Measurements from ENCODE around the gene DLEC1.
"Not testable (repeated sequence)": the region's sequence is repeated elsewhere in the genome, so short reads cannot be mapped to it uniquely, and the experiment has no call there.

Gene DLEC1

DNA sequence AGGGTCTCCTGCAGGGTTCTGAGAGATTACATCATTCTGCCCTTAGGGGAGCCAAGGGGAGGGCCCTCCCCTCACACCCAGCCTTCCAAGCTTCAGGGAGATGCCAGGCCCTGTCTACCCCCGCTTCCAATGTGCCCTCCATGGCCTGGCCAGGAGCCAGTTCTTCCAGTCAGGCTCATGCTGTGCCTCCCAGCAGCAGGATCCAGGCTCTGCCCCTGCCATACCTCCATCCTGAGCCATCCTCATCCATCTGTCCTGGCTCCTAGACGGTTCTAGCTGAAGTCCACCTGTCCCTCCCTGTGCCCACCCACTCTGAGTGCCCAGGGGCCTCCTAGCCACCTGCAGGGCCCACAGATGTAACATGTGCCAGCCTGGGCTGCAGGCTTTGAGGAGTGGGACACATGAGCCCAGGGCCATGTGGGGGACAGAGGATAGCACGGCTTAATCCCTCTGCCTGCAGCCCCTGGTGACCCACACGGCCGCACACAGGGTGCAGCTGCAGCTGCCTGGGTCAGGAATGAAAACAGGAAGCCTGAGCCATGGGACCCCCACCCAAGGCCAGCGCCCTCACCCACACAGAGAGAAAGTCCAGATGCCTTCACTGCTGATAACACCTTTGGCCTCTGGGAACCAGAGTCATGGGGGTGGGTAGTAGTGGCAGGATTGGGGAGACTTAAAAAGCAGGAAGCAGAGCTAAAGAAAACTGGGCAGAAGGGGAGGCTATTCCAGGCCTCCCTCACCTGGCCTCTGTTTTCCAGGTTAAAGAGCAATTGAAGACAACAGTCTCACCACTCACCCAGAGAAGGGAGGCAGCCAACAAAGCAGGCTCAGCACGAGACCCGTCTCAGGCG, 21.3 kb upstream of the DLEC1 start:
- no peak for DNase-seq (ENCODE audit: low read depth in 2 of 2)

DNA sequence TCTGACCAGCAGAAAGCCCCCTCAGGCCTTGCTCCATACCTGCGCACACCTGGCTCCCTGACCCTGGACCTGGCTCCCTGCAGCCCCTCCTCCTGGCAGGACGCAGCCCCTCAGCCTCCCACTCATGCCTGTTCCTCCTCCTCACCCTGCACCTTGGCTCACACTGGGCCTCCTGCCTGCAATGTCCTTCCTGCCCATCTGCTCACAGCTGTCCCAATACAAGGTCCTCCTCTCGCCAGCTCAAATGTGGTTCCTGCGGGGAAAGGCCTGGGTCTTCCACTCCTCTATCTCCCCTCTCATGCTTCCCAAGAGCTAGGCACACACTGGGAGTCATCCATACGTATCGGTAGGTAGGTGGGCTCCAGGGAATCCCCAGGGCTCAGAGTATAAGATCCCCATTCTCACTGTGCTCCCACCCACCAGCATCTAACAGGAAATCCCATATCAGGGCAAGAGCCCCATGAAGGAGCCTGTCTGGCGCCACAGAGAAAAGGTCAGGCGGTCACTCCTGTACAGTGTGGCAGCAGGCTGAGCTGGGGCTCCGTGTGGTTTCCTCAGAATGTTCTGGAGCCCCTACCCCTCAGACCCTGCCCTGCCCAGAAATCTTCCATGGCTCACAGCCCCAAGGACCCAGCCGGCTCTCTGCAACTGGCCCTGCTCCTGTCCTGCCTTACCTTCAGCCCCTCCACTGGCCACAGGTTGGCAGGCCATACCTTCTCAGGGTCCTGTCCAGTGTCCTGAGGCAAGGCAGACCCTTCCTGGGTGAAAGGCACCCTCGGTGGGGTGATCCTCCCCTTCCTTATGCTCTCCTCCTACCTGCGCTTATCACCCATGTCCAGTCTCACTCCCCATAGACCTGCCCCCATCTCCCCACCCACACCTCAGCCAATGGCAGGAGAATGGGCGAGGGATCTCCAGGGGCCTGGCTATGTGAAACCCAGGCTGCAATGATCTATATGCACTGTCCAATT, 20.4 kb upstream of the DLEC1 start:
- DNase-seq (ENCODE audit: low read depth in 2 of 2): no peak

DNA sequence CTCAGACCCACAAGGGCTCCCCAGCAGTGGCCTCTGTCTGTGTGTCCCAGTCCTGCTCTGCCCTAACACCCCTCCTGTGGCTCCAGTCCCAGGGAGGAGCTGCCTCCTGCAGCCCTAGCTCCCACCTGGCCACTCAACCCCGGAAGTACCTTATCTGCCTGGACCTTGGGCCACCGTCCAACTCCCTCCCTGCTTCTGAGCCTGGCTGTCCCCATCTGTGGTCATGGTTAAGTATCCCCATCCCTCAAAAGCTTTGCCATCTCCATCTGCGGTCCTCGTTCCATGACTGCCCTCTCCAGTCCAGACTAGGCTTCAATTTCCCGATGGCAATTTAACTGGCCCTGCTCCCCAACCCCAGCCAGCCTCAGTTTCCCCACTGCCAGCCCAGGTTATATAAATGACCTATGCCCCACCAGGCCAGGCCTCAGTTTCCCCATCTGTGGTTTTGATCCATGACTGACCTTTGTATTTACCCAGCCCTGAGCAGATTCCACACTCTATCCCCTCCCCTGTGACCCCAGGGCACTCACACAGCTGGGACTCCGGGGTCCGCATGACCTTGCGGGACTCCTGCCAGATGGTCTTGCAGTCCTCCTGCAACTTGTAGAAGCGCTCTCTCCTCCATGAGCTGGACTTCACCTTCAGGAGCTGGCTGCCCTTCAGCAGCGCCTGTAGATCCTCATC, 19.2 kb upstream of the DLEC1 start:
- DNase-seq (ENCODE audit: low read depth in 2 of 2): no peak

DNA sequence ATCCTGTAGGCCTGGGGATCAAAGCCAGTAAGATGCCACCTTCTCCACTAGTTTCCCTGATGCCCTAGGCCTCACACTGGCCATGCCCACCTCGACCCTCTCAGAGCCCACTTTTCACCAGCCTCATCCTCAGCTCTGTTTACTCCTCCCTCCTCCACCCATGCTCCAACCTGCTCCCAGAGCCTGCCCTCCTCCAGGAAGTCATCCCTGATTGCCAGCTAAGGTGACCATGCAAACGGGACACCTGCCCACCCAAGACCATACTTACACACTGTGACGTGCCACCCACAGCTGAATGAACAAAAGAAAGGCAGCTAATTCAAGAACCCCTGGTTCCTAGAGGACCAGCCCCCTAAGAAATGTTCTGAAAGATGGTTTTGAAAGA, 18.7 kb upstream of the DLEC1 start:
- DNase-seq (ENCODE audit: low read depth in 2 of 2): no peak

DNA sequence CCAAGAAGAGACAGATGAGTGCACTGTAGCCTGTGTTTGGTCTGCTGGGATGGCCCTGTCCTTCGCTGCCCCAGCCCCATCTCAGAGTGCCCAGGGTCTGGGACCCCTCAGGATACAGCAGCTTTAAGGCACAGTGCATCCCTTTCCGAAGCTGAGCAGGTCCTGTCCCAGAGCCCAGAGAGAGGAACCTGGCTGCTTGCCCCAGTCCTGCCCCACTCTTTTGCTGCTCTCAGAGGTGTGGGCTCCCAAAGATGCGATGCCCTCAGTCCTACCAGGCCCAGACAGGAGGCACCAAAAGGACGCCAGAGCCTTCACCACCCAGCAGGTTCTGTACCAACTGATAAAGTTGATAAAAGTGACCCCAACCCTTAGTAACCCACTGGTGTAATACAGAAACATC, 17.8 kb upstream of the DLEC1 start:
- no peak for DNase-seq (ENCODE audit: low read depth in 2 of 2)

DNA sequence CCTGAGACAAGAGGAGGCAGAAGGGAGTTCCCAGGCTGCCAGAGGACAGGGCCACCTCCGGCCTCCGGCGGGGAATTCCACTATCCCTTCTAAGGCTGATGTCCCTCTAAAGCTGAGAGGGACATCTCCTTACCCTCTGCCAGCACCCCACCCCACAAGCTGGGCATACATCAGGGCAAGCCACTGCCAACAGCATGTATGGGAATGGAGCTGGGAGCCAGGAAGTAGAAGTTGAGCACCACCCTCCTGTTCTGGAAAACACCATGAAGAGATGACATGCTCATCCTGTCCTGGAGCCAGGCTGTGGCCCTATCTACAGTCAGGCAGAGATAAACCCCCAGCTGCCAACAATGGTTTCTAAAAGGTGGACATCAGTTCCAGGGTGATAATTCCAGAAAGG, 16.7 kb upstream of the DLEC1 start:
- DNase-seq (ENCODE audit: low read depth in 2 of 2): no peak

DNA sequence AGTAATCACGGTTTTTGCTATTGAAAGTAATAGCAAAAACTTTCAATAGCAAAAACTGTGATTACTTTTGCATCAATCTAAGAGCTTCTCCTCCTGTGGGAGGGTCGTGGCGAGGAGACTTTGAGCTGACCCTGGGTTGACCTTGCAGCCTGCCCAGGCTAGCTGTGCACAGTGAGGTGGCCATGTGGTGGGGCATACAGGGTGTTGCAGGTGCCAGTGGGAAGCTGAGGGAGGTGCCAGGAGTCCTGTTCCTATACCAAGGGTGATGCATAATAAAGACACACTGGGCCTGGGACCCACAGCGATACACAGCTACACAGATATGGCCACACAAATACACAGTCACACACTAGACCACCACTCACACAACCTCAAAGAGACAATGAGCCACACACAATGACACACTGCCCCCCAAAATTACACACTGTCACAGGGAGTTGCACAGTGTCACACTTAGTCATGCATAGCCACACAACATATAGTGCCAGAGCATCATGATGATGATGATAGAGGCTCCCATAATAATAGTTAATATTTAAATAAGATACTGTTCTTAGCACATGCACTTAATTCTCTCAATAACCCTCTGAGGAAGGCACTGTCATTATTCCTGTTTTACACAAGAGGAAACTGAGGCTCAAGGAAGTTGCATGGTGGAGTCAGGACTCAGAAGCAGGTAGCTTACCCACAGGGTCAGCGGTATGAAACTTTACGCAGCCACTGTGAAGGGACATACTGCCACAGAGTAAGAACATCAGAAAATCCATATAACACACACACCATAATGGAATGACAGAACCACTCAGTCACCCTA, 15.9 kb upstream of the DLEC1 start:
- DNase-seq (ENCODE audit: low read depth in 2 of 2): no peak

DNA sequence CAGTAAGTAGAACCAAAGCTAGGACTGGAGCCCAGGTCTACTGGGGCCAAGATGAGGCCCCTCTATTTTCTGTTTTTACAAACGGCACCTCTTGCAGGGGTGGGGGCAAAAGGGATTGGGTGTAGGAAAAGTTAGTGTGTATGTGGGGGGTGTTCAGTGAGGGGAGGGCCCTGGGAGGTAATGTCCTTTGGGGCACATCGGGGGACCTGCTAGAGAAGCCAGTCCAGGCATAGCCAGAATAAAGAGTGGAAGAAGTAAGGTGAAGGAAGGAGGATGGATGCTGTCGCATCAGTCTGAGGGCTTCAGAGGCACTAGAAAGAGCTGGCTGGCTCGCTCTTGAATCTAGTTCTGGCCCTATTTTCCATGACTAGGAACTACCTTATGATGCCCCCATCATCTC, 12.2 kb upstream of the DLEC1 start:
- DNase-seq (ENCODE audit: low read depth in 2 of 2): no peak

DNA sequence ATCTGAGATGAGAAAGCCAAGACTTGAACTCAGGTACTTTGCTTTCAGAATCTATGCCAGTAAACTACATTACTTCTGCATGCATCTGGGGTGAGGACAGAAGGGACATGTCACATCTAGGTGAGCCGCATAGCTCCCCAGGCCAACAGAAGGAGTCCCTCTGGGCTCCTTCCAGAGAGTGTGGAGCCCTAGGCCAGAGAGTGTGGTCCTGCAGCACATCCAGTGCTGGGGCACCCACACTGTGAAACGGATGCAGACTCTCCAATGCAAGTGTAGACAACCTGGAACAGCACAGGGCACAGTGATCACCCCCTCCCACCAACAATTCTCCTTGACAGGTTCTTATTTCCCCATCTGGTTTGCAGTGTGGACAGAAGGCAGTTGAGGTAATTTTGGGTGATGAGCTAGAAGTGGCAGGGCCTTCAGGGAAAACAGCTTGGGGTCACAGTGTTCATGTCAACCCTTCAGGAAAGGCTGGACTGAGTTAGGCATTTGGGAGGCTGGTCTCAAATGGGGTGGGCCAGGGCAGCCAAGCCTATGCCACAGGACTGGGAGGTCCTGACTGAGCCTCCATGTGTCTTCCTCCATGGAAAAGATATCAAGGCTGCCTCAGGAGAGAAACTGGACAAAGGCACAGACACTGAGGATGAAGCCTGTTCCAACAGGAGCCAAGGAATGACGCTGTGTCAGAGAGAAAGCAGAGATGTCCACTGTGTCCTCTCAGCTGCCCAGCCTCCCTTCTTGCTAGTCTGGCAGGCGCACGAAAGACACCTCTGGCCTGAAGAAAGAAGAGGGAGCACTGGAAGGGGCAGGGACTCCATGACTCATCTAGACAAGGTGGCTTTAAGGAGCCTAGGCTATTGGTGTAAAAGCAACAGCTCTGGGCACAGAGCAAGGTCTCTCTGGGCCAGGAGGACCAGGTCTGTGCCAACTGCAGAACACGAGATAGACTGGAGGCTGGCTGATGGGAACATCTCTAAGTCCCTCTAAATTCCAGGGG, 11.2 kb upstream of the DLEC1 start:
- DNase-seq (ENCODE audit: low read depth in 2 of 2): no peak

DNA sequence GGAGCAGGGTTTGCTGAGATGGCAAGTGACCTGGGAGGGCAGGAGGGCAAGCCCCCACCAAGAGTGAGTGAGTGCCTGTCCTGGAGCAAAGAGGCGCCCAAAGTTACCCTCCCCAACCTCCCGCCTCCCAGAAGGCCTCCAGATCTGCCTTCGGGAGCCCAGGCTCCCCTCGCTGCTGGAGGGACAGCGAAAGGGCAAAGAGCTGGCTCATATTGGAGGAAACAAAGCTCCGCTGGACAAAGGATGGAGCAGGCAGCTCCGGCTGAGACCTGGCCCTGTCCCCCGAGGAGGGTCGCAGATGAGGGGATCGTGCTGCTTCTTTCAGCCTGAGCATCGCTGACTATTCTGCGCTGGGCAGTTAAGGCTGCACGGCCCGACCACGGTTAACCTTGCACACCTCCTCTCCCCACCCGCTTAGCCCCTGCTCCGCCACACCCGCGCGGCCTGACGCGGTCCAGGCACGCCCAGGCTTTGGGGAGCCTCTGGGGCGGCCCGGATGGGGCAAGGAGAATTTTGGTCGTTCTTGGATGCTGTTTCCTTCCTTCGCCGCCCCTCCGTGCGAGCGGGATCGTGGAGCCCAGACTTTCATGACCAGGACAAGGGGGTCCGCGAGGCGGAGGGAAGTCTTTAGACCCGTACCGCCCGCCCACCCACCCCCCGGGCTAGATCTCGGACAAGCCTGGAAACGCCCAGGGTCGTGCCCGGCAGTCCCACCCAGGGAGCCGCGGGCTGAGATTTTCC, 10.2 kb upstream of the DLEC1 start:
- DNase-seq (ENCODE audit: low read depth in 2 of 2): no peak

DNA sequence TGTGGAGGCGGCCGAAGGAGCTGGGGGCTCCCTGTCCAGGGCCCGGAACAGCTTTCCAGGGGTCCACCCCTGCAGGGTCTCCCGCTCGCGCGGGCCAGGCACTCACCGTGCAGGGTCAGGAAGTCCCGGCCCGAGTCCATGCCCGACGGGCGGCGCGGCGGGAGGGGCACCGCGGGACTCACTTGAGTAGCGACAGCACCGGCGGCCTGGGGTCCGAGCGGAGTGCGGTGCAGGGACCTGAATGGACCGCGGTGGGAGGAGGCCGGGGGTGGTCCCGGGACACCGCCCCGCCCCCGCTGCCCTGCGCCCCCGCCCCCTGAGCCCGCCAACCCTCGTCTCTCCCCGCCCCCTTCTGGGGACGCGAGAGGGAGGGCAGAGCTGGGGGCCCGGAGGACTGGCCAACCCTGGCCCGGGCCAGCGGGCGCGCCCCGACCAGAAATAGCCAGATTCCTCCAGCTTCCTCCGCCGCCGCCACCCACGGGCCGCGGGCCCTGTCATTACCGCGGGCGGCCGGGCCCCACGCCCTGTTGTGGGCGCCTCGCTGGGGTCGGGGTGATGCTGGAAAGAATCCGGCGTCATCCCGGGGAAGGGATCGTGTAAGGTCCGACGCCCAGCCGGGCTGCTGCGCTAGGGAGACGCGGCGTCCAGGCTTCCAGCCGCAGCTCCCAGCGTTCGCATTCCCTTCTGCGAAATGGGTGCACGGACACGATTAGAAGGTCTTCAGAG, 9.4 kb upstream of the DLEC1 start, which contains the start of gene PLCD1:
Gene PLCD1, minus strand, starts transcription at position 243 of the 726 bp plus-strand sequence. Its CDS starts 103 bp downstream, at position 140.
- DNase-seq (ENCODE audit: low read depth in 2 of 2): no peak

DNA sequence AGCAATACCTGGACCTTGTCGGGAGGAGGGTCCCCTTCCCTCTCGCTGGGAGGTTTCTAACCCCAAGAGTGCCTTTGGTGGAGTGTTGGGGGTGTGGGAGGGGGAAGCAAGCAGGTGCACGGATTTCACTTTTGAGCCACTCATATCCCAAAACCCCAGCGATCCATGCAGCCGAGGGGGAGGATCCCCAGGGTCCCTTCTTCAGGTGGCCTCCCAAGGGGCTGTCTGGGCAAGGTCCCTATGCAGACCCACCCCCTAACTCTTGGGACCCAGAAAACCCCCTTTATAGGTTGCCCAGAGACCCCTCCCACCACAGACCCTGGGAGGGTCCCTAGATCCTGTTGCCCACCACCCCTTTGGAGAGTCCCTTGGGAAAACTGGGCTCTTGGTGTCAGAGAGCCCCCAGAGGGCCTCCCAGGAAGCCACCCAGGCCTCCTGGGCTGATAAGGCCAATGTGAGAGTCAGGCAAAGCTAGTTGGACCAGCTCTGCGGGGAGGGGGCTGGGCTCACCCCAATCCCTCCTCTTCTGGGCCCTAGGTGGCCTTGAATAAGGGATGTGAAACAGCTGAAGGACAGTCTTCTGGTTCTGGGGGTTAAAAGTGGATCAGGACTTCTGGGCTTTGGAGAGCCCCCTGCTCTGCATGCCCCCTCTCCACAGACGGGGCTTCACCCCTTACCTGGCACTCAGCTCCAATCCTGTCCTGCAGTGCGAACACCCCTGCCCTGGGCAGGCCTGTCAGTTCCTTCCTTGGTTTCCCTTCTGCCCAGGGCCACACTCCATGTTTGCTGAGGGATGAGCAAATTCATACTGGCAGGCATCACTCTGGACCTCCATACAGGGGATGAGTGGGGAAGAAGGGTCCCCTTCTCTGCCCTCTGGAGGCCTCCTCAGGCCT, 8.6 kb upstream of the DLEC1 start:
- no peak for DNase-seq (ENCODE audit: low read depth in 2 of 2)

DNA sequence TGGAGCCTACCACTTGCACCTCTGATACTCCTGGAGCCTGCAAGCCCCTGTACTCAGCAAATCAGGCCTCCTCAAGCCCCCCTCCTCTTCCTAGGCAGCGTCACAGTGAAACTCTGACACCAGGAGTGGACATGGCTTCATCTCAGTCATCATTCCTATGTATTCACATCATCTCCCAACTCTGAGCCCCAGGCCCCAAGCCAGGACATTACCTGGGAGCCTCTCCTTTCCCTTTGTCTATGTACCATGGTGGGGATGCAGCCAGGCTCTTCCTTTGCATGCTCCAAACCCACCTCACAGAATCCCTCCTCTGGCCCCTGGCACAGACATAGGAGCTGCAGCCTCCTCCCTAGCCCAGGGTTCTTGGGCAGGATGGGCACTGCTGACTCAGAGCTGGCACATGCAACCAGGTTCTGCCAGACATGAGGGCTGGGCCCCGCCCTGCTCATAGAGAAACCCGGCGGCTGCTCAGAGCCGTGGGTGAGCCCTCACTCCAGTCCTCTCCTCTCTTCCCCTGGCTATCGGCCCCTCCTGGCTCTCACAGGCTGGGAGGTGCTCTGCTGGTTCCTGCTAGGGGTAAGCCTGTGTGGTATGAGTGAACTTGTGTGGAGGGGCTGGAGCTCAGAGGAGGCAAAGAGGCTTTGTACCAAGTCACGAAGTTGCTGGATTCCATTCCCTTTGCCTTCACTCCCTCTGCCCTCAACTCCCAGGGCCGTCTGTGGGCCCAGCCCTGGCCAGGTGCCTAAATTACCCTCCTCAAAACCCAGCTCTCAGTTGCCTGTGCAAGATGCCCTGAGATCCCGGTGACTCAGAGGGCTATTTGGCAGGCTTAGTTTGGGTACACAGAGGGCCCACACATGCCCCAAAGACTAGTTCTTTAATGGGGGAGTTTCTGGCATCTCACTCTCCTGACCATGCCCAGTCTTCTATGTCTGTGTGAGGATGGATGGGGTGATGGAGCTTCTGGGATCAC, 7.7 kb upstream of the DLEC1 start:
- DNase-seq (ENCODE audit: low read depth in 2 of 2): no peak

DNA sequence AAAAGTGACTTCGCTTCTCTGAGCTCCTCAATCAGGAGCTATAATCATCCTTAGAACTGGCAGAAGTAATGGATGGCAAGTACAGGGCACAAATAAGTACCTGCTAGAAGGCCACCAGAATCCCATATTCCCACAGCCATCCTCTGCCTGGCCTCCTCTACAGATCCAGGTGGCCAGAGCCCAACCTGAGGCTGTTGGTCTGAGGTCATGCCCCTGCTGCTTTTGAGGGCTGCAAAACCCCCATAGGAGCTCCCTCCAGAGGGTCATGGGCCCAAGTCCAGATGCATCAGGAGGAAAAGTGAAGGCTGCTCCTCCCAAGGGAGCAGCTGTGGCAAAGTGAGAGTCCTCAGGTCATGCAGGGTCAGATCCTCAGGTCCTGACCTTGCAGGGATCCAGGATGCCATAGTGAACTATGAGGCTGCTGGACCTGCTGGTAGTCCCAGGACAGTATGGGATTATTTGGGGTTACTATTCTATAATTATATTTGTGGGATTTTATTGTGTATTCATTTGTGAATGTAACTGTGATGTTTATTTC, 6.6 kb upstream of the DLEC1 start:
- no peak for DNase-seq (ENCODE audit: low read depth in 2 of 2)

DNA sequence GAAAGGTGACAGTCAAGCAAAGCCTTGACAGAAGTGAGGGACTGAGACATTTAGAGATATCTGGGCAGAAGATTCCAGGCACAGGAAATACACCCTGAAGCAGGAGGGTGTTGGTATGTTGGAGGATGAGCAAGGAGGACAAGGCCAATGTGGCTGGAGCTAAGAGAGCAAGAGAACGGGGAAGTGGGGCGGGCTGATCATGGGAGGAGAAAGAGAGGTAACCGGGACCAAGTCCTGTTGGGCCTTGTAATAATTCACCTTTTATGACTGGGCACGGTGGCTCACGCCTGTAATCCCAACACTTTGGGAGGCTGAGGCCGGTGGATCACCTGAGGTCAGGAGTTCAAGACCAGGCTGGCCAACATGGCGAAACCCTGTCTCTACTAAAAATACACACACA, 5.4 kb upstream of the DLEC1 start:
- DNase-seq (ENCODE audit: low read depth in 2 of 2): not testable (repeated sequence)

DNA sequence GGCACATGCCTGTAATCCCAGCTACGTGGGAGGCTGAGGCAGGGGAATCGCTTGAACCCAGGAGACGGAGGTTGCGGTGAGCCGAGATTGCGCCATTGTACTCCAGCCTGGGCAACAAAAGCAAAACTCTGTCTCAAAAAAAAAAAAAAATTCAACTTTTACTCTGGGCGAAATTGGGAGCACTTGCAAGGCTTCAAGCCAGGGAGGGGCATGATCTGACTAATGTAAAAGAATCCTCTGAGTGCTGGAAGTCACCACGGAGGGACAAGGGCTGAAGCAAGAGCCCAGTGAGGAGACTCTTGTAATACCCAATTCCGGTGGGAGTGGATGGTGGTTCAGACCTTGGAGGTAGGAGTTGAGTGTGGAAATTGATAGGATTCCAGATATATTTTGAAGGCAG, 4.7 kb upstream of the DLEC1 start:
- not testable (repeated sequence) for DNase-seq (ENCODE audit: low read depth in 2 of 2)
